Medulla oblongata (tissue), 1 donor: ENCODE measurements around the gene OR10V1.
"Not testable (repeated sequence)": the region's sequence is repeated elsewhere in the genome, so short reads cannot be mapped to it uniquely, and the experiment has no call there.

Experiments
- DNase-seq: peaks from one replicate; pipeline ENCODE4 v3.0.0-alpha.2; 2015; ENCODE audit errors: extremely low spot score

The OR10V1 gene

DNA sequence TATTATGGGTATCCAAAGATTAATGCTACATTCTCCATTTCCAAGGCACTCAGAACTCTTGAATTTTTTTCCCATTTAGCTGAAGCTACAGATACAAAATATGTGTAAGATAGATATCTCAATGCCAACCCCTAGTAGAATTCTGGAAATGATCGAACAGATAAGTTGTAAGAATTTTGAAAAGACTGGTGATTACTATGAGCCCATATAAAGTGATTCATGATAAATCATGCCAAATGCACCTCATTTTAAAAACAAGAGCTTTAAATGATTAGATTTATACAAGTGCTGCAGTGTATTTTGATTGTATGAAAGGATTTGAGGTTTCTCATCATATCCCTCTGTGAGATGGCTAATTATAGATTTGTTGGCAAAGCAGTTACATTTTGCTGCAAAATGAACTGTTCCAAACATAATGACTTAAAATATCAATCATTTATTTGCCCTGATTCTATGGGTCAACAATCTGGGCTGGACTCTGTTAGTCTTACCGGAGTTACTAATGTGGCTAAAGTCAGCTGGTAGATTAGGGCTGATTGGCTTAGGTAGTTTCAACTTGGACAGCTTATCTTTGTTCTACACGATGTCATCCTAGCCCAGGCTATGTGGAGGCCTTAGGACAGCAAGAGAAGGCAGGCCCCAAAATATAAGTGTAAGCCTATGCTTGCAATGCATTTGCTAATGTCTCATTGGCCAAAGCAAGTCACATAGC is 3.4 kb downstream of the OR10V1 start:
- DNase-seq = no peak

DNA sequence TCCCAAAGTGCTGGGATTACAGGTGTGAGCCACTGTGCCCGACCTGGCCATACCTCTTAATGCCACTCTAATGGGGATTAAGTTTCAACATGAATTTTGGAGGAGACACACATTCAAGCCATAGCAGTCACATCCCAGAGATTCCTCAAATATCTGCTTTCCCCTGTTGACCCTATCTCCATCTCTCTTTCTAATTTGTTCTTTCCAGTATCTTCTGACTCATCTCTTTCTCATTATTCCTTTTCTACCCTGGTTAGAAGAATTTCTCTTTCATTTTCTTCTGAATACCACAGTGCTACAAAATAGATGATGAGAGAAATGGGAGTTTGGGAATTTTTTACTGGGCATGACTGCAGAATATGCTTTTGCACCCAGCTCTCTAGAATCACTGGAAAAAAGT is 5.1 kb downstream of the OR10V1 start:
- no peak for DNase-seq

DNA sequence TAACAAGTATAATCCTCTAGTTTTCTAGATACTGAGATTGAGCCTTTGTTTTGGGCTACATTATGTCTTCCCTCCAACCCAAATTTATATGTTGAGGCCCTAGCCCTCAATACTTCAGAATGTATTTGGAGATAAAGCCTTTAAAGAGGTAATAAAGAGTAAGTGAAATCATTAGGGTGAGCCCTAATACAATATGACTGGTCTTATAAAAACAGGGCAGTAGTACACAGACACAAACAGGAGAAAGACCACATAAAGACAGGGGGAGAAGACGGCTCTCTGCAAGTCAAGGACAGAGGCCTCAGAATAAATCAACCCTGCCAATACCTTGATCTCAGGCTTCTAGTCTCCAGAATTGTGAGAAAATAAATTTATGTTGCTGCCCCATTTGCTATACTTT is 6.3 kb downstream of the OR10V1 start:
- DNase-seq = no peak

DNA sequence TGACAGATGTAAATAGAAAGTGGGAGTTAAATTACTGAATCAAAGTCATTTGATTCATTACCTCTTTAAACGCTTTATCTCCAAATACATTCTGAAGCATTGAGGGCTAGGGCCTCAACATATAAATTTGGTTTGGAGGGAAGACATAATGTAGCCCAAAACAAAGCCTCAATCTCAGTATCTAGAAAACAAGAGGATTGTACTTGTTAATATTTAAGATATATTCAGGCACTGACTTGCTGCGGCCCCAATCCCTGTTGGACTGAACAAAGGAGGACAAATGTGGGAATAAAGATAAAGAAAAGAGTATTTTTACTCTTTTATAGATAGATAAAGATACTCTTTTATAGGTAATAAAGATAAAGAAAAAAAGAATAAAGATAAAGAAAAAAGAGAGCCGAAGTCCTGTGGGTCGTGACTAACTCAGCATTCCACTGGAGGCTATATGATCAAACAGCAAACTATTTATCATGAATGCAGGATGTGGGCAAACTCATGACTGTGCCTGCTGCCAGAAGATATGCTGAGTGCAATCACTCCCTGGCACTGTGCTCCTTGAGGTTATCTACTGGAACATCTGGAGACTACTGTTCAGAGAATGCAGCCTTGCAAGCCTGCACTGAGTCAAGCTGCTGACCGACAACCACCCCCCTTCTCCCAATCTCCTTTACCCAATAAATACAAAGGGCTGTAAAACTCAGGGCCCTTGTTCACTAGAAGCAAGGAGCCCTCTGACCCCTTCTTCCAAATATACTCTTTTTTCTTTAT is 6.9 kb downstream of the OR10V1 start:
- DNase-seq = no peak

DNA sequence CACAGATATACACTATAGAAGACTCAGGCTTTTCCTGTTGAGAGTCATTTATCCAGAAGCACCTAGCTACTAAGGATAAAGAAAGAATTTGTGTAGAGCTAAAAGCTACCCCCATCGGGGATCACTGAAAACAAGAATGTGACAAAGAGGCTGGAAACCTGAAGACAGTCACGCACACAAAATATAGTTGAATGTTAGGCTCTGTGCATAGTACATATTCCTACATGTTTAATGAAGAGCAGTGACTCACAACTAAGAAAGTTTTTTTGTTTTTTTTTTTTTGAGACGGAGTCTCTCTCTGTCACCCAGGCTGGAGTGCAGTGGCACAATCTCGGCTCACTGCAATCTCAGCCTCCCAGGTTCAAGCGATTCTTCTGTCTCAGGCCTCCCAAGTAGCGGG is 8.4 kb downstream of the OR10V1 start:
- DNase-seq = no peak

DNA sequence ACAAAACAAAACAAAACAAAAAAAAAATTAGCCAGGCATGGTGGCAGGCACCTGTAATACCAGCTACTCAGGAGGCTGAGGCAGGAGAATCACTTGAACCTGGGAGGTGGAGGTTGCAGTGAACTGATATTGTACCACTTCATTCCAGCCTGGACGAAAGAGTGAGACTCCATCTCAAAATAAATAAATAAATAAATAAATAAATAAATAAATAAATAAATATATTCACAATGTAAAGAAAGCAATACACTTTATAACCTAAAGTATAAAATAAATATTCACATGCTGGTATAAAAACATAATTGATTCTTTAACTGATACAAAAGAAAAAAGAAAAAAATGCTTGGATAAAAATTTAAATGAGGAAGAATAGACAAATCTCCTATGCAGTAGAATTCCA is 10.1 kb downstream of the OR10V1 start:
- not testable (repeated sequence) for DNase-seq

DNA sequence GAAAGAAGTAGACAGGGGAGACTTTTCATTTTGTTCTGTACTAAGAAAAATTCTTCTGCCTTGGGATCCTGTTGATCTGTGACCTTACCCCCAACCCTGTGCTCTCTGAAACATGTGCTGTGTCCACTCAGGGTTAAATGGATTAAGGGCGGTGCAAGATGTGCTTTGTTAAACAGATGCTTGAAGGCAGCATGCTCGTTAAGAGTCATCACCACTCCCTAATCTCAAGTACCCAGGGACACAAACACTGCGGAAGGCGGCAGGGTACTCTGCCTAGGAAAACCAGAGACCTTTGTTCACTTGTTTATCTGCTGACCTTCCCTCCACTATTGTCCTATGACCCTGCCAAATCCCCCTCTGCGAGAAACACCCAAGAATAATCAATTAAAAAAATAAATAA is 13.5 kb downstream of the OR10V1 start:
- not testable (repeated sequence) for DNase-seq

DNA sequence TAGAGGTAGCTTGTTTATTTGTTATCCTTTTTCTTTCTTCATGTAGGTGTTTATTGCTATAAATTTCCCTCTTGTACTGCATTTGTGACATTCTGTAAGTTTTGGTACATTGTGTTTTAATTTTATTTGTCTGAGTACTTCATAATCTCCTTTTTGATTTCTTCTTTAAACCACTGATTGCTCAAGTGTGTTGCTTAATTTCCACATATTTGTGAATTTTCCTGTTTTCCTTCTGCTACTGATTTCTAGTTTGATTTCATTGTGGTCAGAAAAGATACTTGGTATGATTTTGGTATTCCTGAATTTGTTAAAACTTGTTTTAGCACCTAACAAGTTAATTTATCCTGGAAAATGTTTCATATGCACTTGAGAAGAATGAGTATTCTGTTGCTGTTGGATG is 15.1 kb downstream of the OR10V1 start:
- no peak for DNase-seq

DNA sequence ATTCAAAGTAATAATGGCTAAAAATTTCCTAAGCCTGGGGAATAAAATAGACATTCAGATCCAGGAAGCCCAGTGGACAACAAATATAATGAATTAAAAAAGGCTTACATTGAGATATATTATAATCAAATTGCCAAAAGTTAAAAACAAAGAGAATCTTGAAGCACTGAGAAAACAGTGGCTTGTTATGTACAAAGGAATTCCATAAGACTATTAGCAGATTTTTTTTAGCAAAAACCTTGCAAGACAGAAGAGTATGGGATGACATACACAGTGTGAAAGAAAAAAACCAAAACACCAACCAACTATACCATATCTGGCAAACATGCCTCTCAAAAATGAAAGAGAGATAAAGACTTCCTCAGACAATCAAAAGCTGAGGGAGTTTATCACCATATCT is 20.7 kb downstream of the OR10V1 start:
- DNase-seq = no peak

DNA sequence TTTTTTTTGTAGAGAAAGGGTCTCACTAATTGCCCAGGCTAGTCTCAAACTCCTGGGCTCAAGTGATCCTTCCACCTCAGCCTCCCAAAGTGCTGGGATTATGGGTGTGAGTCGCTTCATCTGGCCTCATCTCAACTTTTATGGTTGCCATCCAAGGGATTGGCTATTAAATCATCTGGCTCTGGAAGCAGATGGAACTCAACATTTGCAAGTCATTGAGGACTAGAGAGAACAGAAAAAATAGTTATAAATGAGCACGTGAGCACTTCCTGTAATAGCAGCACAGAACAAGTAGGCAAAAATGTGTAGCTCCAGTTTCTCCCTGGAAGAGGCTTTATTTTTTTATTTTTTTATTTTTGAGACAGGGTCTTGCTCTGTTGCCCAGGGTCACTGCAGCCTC is 22.5 kb downstream of the OR10V1 start:
- DNase-seq = no peak

DNA sequence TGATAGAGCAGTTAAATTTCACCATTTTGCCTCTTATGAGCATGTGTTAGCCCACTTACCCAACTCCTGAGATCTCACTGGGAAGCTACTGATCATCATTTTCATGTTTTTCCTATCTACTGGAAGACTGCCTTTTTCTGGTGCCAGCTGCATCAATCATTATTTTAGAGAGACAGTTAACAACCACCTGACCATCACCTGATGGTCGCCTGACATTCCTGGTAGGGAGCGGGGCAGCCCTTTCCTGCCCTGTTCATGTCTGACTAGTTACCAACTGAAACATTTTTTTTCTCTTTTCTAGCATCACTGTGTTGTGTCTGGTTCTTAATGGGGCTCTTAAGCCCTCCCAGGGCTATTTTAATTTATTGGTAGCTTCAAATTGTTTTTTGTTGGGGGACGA is 24.6 kb downstream of the OR10V1 start:
- DNase-seq = no peak

DNA sequence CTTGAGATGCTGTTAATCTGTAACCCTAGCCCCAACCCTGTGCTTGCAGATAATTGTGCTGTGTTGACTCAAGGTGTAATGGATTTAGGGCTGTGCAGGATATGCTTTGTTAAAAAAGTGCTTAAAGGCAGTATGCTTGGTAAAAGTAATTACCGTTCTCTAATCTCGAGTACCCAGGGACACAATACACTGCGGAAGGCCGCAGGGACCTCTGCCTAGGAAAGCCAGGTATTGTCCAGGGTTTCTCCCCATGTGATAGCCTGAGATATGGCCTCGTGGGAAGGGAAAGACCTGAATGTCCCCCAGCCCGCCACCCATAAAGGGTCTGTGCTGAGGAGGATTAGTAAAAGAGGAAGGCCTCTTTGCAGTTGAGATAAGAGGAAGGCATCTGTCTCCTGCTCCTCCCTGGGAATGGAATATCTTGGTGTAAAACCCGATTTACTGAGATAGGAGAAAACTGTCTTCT is 32.4 kb downstream of the OR10V1 start:
- DNase-seq = not testable (repeated sequence)

DNA sequence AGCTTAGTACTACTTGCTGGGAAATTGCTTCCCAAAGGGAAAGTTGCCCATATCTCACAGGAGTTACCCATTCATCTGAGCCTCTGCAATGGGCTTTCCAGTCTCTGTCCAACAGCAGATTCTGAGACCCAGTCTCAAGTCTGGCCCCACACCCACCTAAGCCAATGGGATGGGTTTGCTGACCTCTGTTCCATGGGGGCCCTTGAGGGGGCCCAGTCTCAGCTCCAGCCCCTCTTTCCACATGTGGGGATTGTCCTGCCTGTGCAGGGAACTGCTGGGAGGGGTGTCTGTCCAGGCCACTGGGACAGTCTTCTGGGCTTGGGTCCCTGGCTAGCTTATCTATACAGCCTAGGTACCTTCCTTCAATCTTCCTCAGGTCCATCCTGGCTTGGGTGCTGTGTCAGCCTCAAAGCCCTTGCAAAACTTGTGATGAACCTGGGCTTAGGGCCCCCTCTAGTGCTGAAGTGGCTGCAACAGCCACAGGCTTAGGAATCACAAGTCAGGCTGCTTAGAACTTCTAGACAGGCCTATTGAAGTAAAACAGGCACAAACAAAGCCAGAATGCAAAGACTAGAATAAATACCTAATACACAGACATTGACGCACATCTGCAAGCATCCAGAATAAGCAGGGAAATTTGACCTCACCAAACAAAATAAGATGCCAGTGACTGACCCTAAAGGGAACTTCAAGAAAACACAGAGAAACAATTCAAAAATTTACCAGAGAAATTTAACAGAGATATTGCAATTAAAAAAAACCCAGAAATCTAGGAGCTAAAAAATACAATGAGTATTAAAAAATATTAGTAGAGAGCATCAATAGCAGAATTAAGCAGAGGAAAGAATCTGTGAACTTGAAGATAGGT is 33.1 kb downstream of the OR10V1 start:
- DNase-seq = peak; percentile 62

DNA sequence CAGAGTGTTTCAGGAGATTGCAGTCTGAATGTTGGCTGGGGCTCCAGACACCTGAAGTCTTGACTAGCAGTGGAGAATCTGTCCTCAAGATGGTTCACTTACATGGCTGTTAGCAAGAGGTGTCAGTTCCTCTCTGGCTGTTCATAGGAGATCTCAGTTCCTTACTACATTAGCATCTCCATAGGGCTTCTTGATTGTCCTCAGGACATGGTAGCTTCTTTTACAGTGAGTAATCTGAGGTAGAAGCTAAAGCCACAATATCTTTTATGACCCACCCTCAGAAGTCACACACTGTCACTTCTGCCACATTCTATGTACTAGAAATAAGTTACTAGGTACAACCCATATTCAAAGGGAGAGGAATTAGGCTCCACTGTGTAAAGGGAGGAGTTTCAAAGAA is 34.3 kb downstream of the OR10V1 start:
- no peak for DNase-seq

DNA sequence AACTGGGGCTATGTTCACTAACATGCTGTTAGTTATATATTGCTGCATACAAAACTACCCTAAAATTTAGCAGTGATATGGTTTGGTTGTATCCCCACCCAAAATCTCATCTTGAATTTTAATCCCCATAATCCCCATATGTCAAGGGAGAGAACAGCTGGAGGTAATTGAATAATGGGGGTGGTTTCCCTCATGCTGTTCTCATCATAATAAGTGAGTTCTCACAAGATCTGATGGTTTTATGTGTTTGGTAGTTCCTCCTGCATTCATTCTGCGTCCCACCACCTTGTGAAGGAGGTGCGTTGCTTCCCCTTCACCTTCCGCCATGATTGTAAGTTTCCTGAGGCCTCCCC is 34.9 kb downstream of the OR10V1 start:
- no peak for DNase-seq

DNA sequence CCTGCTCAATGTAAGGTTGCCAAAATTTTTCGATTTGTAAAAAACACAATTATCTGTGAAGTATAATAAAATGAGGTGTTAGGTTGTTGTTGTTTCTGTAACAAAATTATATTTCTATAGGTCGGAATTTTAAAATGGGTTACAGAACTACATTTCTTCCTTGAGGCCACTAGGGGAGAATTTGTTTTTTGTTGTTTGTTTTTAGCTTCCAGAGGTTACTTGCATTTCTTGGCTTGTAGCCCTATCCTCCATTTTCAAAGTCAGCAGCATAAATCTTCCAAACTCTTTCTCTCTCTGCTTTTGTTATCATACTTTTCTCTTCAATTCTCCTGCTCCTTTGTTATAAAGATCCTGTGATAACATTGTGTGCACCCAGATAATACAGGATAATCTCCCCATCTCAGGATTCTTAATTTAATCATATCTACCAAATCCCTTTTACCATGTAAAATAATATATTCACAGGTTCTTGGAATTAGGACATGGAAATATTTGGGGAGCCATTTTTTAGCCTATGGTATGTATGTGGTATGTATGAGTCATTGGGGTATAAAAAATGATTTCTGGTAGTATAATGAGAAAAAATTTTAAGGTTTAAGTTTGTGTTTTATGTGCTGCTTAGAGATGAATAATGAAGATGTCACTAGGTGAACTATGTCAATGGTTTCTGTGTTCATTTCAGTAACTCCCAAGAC is 35.4 kb downstream of the OR10V1 start:
- DNase-seq = no peak

DNA sequence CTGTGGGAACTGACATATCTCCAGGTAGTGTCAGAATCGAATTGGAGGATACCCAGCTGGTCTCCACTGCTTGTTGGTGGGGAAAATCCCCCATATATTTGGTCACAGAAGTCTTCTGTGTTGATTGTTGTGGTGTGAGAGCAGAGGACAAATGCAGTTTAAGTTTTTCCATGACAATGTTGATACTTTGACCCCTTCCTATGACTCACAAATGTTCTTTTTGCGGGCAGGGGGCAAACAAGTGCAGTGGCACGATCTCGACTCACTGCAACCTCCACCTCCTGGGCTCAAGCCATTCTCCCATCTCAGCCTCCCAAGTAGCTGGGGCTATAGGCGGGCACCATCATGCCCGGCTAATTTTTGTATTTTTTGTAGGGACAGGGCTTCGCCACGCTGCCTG is 37.4 kb downstream of the OR10V1 start:
- no peak for DNase-seq

DNA sequence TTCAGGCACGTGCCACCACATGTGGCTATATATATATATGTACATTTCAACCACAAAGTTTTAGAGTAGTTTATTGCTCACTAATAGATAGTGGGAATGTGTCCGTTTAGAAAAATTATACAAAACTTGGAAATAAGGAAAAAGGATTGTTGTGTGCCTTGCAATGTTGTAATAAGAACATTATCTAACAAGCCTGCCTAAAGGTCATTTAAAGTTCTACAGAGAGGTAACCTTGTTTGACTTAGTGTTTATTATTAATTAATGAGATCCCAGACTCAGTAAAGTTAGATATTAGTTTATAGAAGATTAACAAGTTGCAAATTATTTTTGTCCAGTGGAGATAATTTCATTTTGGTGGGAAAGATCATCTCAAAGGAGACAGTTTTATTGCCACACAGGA is 39.4 kb downstream of the OR10V1 start:
- DNase-seq = no peak

DNA sequence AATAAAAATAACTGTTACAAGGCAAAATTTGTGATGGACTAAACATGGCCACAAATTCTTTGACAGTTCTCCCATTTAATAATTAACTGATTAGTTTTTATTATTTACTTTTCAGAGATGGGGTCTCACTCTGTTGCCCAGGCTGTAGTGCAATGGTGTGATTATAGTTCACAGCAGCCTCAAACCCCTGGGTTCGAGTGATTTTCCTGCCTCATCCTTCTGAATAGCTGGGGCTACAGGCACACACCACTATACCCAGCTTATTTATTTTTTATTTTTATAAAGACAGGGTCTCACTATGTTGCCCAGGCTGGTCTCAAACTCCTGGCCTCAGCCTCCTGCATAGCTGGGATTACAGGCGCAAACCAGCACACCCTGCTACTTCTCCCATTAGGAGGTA is 40.4 kb downstream of the OR10V1 start:
- no peak for DNase-seq

DNA sequence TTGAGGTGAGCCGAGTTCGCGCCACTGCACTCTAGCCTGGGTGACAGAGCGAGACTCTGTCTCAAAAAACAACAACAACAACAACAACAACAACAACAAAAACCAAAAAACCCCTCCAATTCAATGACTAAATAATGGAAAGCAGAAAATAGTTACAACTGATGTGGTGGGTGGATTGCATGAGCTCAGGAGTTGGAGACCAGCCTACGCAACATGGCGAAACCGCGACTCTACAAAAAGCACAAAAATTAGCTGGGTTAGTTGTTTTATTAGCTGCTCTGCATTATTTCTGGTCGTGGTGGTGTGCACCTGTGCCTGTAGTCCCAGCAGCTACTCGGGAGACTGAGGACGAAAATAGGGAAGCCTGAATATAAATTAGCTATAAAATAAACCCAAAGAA is 42.2 kb downstream of the OR10V1 start:
- no peak for DNase-seq

DNA sequence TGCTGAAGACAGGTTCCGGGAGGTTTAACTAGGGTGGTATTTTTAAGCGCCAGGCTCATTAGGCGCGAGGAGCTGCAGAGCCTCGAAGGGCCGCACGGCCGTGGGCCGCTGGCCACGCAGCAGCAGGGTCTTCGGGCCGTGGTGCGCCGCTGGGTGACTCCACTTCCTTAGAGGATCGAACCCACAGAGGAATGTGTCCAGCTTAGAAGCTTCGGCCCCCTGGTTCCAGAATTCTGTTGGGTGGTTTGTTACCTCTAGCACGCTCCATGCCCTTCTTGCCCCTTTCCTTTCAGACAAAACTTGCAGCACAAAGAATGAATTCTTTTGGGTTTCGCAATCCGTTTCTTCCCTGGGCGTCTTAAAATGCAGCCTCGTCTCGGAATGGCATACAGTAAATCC is 44.0 kb downstream of the OR10V1 start:
- DNase-seq = peak; percentile 61
